Measurements from ENCODE around the gene IFI6.
"Not testable (repeated sequence)": the region's sequence is repeated elsewhere in the genome, so short reads cannot be mapped to it uniquely, and the experiment has no call there.

Gene IFI6

DNA sequence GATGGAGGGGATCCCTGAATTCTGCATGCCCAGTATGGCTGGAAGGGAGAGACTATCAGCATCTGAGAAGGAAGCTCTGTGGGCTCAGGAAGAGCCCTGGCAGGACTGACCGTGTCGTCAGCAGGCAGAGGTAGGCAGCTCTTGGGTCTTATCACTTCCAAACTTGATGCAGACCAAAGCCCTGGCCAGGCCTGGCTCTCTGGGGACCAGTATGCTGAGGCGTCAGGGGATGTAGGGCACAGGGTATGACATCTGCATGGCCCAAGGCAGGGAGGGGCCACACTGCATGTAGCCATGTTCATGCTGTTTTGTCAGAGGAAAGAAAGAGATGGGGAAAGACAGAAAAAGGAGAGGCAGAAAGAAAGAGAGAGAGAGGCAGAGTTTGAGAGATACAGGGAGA, 43.3 kb downstream of the IFI6 start:
- DNase-seq (ENCODE audit: low read depth, low spot score), result no peak

GRCh38 chr1:27627733-27628132, 44.3 kb downstream of the IFI6 start:
- DNase-seq (ENCODE audit: low read depth, low spot score), result not testable (repeated sequence)

DNA sequence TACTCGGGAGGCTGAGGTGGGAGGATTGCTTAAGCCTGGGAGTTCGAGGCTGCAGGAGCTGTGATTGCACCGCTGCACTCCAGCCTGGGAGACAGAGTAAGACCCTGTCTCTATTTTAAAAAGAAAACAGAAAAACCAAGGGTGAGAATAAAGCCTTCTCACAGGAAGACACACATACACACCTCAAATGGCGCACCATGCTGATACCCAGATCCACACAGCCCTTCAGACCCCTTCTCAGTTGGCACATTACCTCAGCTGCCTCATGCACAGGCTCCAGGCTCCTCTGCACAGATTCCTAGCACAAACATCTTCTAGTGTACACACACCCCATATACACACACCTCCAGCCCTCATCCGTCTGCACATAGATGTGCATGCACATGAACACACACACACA, 44.9 kb downstream of the IFI6 start:
- DNase-seq (ENCODE audit: low read depth, low spot score), result no peak

- DNase-seq (ENCODE audit: low read depth, low spot score), result no peak
These were observed 45.7 kb downstream of the IFI6 start for GRCh38 chr1:27626031-27626935.

DNA sequence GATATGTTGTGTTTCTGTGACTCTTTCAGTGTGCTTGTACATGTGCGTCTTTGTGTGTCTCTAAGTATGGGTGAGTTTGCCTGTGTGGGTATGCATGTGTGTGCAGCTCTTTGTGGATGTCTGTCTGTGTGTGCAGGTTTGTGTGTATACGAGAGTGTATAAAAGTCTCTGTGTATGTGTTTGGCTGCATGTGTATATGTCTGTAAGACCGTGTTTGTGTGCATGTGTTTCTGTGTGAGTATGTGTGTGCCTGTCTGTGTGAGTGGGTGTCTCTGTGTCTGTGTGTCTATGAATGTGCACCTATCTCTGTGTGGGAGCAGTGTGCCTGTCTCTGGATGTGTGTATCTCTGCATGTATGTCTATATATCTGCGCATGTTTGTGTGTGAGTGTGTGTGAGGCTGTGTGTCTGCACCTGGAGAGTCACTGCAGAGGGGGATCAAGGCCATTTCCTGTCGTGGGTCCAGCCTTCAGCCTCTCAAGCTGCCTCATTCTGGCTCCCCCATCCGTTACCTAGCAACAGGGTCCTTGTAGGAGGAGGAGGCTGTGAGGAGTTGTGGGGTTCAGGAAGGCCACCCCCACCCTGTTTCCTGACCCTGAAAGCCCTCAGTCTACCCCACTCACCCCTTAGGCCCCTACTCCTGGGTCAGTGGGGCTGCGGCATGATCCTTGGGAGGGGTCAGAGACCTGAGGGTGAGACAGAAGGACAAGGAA, 47.4 kb downstream of the IFI6 start:
- DNase-seq (ENCODE audit: low read depth, low spot score), result no peak

- no peak for DNase-seq (ENCODE audit: low read depth, low spot score)
These were observed 48.4 kb downstream of the IFI6 start for GRCh38 chr1:27623327-27624212.

DNA sequence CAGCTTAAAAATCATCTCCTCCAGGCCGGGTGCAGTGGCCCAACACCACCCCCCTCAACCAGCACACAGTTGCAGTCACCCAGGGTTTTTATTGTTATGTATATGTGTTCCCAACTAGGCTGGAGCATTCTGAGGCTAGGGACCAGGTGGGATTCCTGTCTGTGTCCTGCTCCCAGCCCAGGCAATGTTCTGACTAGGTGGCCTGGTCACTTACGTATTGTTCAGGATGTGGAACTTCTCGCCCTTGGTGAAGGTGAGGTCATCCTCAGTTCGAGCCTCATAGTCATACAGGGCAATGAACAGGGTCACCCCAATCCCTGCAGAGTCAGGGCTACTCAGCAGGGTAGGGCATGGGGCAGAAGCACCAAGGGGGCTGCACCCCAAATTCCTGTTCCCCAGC, 49.2 kb downstream of the IFI6 start:
- no peak for DNase-seq (ENCODE audit: low read depth, low spot score)

GRCh38 chr1:27621051-27621920, 50.7 kb downstream of the IFI6 start:
- DNase-seq (ENCODE audit: low read depth, low spot score), result no peak

DNA sequence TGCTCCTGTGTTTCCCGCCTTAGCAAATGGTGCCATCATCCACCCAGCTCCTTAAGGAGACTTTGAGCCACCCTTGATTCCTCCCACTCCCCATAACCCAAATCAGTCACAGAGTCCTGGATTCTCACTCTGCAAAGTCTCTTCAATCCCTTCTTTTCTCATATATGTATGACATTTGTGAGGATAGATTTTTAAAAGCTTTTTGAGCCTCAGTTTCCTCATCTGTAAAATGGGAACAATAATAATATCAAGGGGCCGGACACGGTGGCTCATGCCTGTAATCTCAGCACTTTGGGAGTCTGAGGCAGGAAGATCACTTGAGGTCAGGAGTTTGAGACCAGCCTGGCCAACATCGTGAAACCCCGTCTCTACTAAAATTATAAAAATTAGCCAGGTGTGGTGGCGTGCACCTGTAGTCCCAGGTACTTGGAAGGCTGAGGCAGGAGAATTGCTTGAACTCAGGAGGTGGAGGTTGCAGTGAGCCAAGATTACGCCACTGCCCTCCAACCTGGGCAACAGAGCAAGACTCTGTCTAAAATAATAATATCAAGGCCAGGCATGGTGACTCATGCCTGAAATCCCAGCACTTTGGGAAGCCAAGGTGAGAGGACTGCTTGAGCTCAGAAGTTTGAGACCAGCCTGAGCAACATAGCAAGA, 52.1 kb downstream of the IFI6 start:
- DNase-seq (ENCODE audit: low read depth, low spot score), result not testable (repeated sequence)

DNA sequence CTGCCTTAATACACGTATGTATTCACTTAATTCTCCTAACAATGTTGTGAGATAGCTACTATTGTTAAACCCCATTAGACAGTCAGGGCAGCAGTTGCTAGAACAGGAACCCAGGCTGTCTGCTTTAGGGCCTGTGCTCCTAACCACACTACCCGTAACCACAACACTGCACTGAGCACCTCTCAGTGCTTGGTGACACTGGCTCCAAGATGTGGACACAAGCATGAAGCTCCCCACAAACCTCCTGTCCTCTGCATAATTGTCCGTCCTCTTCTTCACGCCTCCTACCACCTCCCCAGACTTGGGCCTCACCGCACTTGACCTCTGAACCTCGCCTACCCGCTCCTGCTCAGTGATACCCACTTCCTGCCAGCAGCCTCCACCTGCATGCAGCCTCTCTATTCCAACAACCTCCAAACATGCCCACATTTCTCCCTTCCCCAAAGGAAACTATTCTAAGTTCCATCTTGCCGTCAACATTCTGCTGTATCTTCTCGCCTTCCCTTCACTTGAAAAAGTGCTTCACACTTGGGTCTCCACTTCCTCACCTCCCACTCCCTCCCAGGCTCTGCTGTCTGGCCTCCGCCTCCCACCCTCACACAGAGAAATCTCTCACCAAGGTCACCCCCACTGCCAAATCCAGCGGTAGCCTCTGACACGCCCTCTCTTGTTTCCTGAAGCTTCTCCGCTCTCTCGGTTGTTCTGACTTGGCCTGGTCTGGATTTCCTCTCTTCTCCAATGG, 53.5 kb downstream of the IFI6 start:
- DNase-seq (ENCODE audit: low read depth, low spot score), result no peak

DNA sequence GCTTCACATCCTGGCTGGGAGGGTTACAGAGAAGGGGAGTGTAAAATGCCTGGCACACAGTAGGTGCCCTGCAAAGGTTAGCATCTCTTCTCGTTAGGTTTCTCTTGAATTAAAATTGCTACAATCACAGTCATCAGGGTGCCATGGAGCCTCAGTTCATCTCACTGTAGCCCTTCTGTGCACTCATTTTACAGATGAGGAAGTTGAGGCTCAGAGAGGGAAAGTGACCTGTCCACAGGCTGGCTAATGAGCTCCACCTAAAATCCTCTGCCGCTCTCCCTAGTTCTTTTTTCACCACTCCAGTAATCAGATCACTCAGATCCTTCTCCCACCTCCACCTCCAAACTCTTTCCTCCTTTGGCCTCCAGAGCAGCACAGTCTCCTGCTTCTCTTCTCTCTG, 54.6 kb downstream of the IFI6 start:
- no peak for DNase-seq (ENCODE audit: low read depth, low spot score)

GRCh38 chr1:27616441-27616840, 55.6 kb downstream of the IFI6 start:
- no peak for DNase-seq (ENCODE audit: low read depth, low spot score)
